Skeletal muscle cell (primary cell): ENCODE measurements around the gene SPATA25.
"Not testable (repeated sequence)": the region's sequence is repeated elsewhere in the genome, so short reads cannot be mapped to it uniquely, and the experiment has no call there.

Experiments used
- DNase-seq: peaks from one replicate; pipeline ENCODE4 v3.0.0-alpha.2; 2010; ENCODE audit warnings: low read depth
- H3K4me3 ChIP-seq: 2 replicates; pipeline ENCODE4 v1.5.1; 2011; ENCODE audit warnings: low read depth, mild to moderate bottlenecking, control low read depth, low read length, moderate library complexity

The SPATA25 gene

GRCh38 chr20:45918182-45918737 lies 30.8 kb upstream of the SPATA25 start:
- peak; percentile 60 for DNase-seq
- H3K4me3 ChIP-seq = no peak overlapping the region

GRCh38 chr20:45917790-45918141 lies 30.3 kb upstream of the SPATA25 start:
- DNase-seq = peak; percentile 76
- no peak overlapping the region for H3K4me3 ChIP-seq

- no peak overlapping the region for H3K4me3 ChIP-seq
- no peak for DNase-seq
Observed at GRCh38 chr20:45913116-45913515, 25.7 kb upstream of the SPATA25 start.

GRCh38 chr20:45912344-45912682 lies 24.9 kb upstream of the SPATA25 start:
- peak overlapping the region; percentile 54 for H3K4me3 ChIP-seq
- no peak for DNase-seq

GRCh38 chr20:45911486-45912343 lies 24.3 kb upstream of the SPATA25 start, which contains the start of gene PLTP:
Gene PLTP, minus strand, starts transcription at chr20:45912155. Its CDS starts 703 bp downstream, at chr20:45911452.
- DNase-seq = no peak
- H3K4me3 ChIP-seq = peak within 1 kb of the TSS; percentile 54

GRCh38 chr20:45910670-45911485 lies 23.5 kb upstream of the SPATA25 start:
- peak overlapping the region; percentile 54 for H3K4me3 ChIP-seq

GRCh38 chr20:45909817-45910669 lies 22.6 kb upstream of the SPATA25 start:
- DNase-seq = no peak
- H3K4me3 ChIP-seq = peak overlapping the region; percentile 27

More at GRCh38 chr20:45910670-45911485, 23.5 kb upstream of the SPATA25 start:
- DNase-seq = peak; percentile 99

GRCh38 chr20:45909336-45909808 lies 21.9 kb upstream of the SPATA25 start:
- DNase-seq = no peak
- H3K4me3 ChIP-seq = no peak overlapping the region

- H3K4me3 ChIP-seq = no peak overlapping the region
- no peak for DNase-seq
Observed at GRCh38 chr20:45908084-45908483, 20.7 kb upstream of the SPATA25 start.

- H3K4me3 ChIP-seq = no peak overlapping the region
- no peak for DNase-seq
Observed at GRCh38 chr20:45907219-45907948, 20.0 kb upstream of the SPATA25 start.

- no peak for DNase-seq
- H3K4me3 ChIP-seq = no peak overlapping the region
Observed at GRCh38 chr20:45905505-45906079, 18.2 kb upstream of the SPATA25 start.

GRCh38 chr20:45904583-45905504 lies 17.4 kb upstream of the SPATA25 start:
- no peak overlapping the region for H3K4me3 ChIP-seq
- DNase-seq = no peak

GRCh38 chr20:45902199-45902701 lies 14.8 kb upstream of the SPATA25 start:
- no peak for DNase-seq
- H3K4me3 ChIP-seq = no peak overlapping the region

GRCh38 chr20:45901332-45901731 lies 13.9 kb upstream of the SPATA25 start:
- not testable (repeated sequence) for H3K4me3 ChIP-seq, DNase-seq

- DNase-seq = no peak
- H3K4me3 ChIP-seq = no peak overlapping the region
Observed at GRCh38 chr20:45899046-45899835, 11.8 kb upstream of the SPATA25 start.

- no peak for DNase-seq
- H3K4me3 ChIP-seq = no peak overlapping the region
Observed at GRCh38 chr20:45898285-45898684, 10.9 kb upstream of the SPATA25 start.
